GM19372 (cell line): ENCODE measurements around the gene EPPIN.
"Not testable (repeated sequence)": the region's sequence is repeated elsewhere in the genome, so short reads cannot be mapped to it uniquely, and the experiment has no call there.

Source experiments
- ATAC-seq: cut with Tn5 transposase; IDR thresholded peaks from one replicate; pipeline ENCODE4 v1.9.1; 2021; ENCODE audit warnings: mild to moderate bottlenecking, low read depth, moderate library complexity; ENCODE audit not compliant: unreplicated experiment

The EPPIN gene

DNA sequence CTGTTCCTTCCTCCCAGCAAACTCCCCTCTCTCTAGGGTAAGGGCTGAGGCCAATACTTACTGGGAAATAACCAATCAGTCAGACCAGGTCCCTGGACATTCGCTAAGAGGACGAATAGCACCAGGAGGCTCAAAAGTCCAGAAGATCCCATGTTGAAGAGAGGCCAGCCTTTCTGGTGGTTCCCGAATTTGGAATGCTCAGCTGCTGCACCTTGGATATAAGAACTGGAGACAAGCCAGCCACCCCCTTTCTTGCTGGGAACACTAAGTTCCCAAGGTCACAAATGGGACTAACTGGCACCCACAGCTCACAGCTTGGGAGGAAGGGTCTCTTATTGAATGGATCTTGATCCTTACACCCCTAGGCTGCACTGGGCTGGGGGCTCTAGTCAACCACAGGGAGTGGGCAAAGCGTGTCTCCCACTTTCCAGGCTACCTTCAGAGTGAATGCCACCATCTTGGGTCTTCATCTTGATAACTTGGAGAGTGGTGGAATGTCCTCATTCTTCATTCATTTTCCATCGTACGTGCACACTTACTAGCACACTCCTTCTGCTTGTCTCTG lies at the start of gene EPPIN:
EPPIN (minus strand) TSS at position 196 of the 565 bp plus-strand sequence; CDS start at position 152, 44 bp downstream.
- no peak for ATAC-seq

DNA sequence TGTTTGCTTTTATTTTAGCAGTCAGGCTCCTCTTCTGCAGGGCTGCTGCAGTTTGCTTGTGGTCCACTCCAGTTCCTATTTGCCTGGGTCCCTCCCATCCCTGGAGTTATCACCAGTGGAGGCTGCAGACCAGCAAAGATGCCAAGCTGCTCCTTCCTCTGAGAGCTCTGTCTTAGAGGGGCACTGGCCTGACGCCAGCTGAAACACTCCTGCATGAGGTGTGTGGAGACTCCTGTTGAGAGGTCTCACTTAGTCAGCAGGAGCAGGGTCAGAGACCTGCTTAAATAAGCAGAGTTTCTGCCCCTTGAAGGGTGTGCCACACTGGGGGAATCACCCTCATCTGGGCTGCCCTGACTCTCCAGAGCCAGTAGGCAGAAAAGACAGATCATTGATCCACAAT lies 48.0 kb upstream of the EPPIN start:
- ATAC-seq, result no peak

DNA sequence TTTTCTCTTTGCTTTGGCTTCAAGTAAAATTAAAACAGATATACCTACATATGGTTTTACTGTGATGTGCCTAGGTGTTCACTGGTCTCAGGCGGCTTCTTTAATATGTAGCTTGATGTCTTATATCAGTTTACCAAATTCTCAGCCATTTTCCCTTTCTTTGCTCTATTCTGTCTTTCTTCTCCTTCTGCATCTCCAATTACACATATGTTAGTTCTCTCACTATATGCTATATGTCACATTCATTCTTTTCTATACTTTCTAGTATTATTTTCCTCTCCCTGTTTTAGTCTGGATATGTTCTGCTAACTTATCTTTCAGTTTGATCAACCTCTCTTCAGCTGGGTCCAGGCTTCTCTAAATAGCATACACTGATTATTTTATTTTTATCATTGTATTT lies 46.3 kb upstream of the EPPIN start:
- ATAC-seq, result no peak

DNA sequence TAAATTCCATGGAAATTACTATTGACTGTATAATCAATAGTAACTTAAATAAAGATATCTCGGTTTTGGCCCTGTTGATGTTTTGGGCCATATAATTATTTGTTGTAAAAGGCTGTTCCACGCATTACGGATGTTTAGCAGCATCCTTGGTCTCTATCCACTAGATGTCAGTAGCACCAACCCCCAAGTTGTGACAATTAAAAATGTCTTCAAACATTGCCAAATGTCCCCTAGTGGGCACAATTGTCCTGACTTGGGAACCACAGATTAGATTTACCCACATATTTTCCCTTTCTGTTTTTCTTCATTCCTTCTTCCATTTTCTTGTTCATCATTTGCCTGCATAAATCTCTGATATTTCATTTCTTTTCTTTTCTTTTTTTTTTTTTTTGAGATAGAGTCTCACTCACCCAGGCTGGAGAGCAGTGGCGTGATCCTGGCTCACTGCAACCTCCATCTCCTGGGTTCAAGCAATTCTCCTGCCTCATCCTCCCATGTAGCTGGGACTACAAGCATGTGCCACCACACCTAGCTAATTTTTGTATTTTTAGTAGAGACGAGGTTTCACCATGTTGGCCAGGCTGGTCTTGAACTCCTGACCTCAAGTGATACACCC lies 45.5 kb upstream of the EPPIN start:
- no peak for ATAC-seq

DNA sequence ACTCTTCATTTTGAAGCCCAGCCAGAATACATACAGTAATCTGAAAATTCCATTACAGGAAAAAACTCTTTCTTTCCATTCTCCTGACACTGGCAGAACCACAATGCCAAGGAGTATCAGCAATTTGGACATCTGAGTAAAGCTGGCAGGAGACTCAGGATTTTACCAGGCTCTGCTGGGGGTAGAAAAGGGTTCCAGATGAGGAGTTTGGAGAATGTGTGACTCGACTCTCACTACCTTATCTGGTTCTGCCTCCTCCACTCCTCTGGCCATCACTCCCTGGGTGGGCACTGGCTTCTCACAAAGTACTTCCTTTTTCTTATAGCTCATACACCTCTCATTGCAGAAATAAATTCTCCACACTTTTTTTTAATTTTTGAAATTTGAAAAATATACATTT lies 42.5 kb upstream of the EPPIN start:
- no peak for ATAC-seq

DNA sequence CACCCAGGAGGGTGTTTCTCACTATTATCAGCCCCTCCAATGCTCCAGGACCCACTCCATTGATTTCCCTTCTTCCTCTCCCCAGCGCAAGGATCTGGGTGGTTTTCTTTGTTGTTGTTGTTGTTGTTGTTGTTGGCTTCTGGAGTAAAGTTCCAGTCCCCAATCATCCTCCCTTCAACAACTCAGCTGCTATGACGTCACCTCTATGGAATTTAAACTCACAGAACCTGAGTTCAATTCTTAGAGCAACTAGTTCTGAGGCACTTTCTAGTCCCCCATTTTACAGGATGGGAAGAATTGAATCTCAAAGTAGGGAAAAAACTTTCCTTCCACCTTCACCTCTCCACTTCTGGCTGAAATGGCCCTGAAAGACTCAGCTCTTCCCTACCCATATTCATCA lies 41.6 kb upstream of the EPPIN start:
- no peak for ATAC-seq

DNA sequence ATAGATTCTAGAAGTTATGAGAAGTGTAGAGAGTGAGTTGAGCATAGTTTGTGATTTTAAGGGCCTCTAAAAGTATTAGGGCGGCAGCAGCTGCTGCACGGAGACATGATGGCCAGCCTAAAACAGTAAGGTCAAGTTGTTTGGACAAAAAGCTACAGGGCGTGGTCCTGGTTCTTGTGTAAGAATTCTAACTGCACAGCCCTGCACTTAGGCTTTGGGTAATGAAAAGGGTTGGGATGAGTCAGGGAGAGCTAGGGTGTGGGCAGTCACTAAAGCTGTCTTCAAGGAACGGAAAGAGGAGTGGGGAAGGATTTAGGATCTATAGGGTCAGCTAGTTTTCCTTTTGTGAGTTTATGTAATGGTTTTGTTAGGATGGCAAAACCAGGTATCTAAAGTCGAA lies 38.8 kb upstream of the EPPIN start:
- ATAC-seq, result not testable (repeated sequence)

DNA sequence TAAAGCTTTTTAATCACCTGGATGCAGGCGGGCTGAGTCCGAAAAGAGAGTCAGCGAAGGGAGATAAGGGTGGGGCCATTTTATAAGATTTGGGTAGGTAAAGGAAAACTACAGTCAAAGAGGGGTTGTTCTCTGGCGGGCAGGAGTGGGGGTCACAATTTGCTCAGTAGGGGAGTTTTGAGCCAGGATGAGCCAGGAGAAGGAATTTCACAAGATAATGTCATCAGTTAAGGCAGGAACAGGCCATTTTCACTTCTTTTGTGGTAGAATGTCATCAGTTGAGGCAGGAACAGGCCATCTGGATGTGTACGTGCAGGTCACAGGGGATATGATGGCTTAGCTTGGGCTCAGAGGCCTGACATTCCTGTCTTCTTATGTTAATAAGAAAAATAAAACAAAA lies 37.1 kb upstream of the EPPIN start:
- not testable (repeated sequence) for ATAC-seq

DNA sequence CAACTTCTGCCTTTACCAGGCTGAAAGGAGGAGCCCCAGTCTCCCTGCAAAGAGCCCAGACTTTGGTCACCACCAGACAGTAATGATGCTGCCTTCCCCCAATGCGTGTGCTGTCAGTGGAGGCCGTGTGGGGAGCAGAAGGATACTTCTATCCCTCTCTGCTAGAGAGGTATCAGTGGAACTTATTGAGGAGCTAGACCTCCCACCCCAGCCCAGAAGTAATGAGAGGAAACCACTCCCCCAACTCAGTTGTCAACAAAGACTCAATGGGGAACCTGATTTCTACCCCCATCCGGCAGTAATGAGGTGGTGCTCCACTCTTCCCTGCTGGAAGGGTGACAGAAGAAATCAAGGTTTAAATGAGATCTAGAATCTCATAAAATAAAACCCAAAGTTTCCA lies 36.3 kb upstream of the EPPIN start:
- no peak for ATAC-seq

DNA sequence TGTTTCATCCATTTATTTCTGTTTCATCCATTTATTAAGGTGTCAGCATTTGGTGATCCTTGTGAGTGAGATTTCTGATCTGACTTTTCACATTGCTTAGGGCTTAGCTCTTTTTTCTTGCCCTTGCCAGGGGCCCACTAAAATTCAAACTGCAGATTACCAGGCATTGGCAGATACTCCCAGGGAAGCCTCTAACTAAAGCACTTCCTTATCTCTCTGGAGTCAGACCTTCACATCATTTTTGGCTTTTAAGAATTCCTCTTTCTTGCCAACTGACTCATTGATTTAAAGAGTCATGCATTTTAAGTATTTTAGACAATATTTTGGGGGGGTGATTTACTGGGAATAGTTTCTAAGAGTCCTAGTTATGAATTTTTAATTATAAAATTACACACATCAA lies 34.5 kb upstream of the EPPIN start:
- no peak for ATAC-seq

DNA sequence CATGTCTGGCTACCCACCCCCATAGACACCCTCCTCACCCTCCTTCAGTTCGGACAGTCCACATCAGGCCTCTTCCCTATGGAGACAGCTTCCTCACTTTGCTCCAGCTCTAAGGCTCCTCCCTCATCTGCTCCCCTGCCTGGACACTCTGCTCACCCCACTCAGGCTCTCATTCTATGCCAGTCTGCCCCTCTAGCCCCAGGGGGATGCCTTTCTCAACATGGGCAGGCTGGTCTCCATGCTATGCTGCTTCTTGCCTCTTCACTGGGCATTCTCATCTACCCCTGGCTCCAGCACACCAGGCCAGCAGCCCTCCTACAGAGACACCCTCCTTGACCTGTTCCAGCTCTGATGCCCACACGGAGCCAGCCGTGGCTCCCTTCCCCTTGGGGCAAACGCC lies 32.0 kb upstream of the EPPIN start, which contains the start of gene WFDC8:
WFDC8 (minus strand) TSS at position 101 of the 400 bp plus-strand sequence; CDS start at position 64, 37 bp downstream.
- ATAC-seq, result no peak

DNA sequence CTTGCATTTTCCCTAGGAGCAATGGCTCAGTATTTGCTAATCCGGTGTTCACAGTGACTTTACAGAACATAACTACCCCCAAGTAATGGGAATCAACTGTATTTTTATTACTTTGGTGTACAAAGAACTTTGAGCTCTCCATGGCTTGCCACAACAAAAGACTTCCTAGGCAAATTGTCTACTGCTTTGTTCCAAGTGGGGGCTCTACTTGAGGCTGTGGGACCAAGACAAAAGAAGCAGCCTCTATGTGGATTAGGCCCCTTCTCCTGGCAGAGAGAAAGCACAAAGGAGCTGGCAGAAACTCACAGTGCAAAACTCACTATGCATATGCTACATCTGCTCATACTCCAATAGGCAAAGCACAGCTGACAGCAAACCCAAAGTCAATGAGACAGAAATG lies 31.0 kb upstream of the EPPIN start:
- ATAC-seq, result no peak

DNA sequence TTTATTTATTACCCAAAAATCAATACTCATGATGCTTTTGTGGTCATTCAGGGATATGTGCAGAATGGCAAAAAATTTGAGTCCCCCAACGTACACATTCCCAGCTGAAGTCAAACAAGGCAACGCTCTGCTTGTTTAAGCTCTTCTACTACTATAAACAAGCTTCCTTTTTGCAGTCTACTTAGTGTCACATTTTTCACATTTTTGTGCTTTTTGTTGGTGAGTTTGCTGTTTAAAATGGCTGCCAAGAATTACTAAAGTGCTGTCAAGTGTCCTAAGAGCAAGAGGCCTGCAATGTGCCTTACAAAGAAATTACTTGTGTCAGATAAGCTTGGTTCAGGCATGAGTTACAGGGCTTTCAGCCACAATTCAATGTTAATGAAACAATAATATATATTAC lies 29.8 kb upstream of the EPPIN start:
- no peak for ATAC-seq

DNA sequence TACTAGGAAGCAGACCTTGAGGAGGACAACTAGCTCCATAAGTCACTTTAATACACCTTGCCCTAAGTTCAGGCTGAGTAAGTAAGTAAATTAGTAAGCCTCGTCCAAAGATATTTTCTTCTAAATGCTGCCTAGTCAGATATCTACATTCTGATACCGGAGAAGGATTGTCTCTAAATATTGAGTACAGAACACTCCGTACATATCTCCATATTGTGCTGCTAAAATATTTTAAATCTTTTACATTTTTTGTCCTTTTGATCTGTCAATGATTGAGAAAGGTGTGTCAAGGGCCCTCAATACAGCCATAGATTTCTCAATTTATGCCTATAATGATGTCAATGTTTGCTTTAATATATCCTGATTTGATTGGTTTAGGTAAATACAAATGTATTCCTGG lies 28.7 kb upstream of the EPPIN start:
- ATAC-seq, result no peak

DNA sequence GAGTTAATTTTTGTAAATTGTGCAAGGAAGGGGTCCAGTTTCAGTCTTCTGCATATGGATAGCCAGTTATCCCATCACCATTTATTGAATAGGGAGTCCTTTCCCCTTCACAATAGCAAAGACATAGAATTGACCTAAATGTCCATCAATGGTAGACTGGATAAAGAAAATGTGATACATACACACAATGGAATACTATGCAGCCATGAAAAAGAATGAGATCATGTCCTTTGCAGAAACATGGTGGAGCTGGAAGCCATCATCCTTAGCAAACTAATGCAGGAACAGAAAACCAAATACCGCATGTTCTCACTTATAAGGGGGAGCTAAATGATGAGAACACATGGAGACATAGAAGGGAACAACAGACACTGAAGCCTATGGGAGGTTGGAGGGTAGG lies 22.4 kb upstream of the EPPIN start:
- ATAC-seq, result not testable (repeated sequence)

DNA sequence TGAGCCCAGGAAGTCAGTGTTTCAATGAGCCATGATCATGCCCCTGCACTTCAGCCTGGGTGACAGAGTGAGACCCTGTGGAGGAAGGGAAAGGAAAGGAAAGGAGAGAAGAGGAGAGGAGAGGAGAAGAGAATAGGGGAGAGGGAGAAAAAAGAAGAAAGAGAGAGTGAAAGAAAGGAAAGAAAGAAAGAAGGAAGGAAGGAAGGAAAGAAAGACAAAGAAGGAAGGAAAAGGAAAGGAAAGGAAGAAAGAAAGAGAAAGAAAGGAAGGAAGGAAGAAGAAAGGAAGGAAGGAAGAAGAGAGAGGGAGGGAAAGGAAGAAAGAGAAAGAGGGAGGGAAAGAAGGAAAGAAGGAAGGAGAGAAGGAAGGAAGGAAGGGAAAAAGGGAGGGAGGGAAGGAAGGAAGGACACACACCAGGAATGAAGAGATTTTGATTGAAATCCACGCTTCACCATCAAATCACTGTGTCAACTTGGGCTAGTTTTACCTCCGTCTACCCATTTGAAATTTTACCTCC lies 17.6 kb upstream of the EPPIN start:
- no peak for ATAC-seq

DNA sequence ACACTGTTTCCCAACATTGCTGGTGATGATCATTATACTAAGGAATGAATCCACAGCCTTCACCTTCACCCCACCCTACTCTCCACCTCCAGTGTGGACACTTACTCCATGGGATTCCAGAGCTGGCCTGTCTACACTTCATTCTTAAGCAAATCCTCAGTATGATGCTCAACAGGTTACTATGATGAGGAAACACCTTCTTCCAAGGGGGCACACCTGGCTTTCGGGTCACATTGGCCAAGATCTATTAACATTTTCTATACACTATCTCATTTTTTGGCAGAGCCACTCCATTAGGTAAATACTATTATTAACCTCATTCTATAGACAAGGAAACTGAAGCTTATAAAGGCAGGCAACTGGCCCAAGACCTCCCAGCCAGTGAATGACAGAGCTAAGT lies 8.0 kb upstream of the EPPIN start:
- ATAC-seq, result no peak

DNA sequence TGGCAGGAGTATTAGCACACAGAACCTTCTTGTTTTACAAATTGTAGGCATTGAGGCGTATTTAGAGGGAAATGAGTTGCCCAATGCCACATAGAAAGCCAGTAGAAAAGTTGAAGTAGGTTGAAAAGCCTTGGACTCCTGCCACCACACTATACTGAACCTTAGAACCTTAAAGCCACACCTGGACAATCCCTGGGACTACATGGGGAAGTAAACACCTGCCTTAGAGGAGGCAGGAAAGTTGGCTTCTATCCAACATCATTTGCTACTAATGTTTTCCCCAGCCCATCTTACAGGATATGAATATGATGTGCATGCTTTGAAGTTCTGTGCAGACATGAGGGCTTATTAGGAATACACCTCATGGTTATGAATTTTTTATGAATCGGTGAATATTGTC lies 5.3 kb upstream of the EPPIN start:
- no peak for ATAC-seq

DNA sequence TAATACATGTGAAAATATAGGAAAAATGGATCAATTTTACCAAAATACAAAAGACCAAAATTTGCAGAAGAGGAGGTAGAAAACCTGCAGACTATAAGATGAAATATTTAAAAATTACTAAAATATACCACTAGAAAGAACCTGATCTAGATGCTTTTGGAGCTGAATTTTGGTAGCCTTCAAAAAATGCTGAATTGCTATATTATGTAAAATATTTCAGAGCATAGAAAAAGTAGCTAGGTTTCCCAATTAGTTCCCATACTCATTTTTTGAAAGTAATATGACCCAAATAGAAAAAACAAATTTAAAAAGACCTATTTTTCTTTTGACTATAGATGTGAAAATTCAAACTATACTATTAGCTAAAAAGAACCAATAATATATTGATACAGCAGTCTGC lies 3.6 kb upstream of the EPPIN start:
- ATAC-seq, result no peak

DNA sequence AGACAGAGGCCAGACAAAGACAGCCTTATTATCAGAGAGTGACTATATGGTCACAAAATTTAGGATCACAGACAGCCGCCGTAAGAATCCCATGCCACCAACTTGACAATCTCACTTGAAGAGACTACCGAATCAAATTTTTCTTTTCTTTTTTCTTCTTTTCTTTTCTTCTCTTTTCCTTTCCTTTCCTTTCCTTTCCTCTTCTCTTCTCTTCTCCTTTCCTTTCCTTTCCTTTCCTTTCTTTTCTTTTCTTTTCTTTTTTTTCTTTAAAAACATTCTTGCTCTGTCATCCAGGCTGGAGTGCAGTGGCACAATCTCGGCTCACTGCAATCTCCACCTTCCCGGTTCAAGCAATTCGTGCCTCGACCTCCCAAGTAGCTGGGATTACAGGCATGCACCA lies 1.2 kb upstream of the EPPIN start:
- no peak for ATAC-seq

DNA sequence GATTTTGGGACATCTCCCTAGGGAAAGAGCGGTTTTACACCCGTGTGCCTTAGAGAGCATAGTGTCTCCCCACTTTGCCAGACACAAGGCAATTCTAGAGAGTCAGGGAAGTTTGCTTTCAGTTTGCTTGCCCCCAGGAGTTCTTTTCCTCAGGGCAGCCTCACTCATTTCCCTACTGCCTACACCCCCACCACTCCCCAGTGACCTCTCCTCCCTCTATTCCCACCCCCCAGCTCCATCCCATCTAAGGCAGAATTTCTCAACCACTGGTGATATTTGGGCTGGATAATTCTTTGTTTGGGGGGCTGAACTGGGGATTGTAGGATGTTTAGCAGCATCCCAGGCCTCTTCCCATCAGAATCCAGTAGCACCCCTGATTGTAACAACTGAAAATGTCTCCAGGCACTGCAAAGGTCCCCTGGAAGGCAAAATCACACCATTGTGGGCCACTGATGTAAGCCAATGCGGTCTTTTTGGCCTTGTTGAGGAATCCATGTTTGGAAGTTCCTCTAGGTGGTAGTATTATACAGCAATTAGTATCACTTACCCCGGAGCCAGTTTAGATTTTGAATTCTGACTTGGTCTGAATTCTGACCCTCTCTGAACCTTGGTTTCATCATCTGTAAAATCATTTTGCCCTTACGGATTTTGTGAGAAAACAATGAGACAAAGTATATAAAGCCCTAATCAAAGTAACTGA lies 1.3 kb downstream of the EPPIN start:
- no peak for ATAC-seq

DNA sequence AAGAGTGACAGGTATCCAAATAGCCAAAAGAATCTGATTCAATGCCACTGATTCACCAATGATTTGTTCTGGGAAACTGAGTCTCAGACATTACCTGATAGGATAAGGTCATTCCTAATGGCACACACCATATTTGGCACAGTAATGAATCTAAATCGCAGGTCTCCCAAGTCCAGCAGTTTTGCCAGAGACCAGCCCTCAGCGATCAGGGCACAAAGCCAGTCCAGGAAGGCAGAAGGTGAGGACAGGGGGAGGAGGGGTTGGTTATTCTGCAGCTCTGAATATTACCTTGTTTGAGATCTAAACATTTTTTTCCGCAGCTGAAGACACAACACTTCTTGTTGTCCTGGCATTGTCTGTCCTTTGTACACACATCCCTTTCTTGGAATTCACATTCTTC lies 1.9 kb downstream of the EPPIN start:
- no peak for ATAC-seq
